ENCODE data around the gene DUSP10.

DNA sequence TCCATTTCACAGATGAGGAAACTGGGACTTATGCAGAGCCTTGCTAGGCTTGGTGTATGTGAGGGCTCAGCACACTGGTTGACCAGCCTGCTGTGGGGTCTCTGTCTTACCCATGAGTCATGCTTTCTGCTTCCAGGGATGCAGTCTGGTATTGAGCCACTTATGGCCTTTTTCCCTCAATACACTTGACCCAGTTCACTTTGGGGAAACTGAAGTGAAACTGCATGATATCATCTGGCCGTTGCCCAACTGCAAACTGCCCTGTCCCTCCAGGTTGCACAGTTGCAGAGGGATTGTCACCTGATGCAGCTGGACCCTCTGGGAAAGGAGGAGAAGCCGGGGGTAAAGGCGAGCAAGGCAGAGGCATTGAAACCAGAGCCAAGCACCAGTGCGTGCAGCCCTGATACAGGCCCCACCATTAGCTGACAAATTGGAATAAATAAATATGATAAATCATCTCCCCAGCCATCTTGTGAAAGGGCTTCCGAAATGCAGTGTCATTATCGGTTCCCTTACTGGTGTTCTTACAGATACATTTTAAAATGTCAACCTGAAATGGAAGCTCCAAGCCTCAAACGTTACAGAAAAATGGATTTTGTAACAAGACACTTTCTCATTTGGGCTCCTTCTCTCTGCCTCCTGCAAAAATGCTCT, 39.3 kb upstream of the DUSP10 start:
- TF ChIP-seq, protein P1, sequence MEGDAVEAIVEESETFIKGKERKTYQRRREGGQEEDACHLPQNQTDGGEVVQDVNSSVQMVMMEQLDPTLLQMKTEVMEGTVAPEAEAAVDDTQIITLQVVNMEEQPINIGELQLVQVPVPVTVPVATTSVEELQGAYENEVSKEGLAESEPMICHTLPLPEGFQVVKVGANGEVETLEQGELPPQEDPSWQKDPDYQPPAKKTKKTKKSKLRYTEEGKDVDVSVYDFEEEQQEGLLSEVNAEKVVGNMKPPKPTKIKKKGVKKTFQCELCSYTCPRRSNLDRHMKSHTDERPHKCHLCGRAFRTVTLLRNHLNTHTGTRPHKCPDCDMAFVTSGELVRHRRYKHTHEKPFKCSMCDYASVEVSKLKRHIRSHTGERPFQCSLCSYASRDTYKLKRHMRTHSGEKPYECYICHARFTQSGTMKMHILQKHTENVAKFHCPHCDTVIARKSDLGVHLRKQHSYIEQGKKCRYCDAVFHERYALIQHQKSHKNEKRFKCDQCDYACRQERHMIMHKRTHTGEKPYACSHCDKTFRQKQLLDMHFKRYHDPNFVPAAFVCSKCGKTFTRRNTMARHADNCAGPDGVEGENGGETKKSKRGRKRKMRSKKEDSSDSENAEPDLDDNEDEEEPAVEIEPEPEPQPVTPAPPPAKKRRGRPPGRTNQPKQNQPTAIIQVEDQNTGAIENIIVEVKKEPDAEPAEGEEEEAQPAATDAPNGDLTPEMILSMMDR (IDR thresholded peaks at IDR 0.05), result no peak
- no peak for TF ChIP-seq ZFX (IDR thresholded peaks at IDR 0.05; ENCODE audit: borderline replicate concordance)
